ENCODE data around the gene ZNF844. TPM values are rescaled to one million over a fixed set of nuclear protein-coding genes. Genes with fewer than 3 reads are reported as not detected.
A peak's percentile ranks its signal among the peaks of the same experiment; 100 is the strongest.

The ZNF844 gene
- polyA plus RNA-seq, 1 donor (not counting 4 experiments of a cell fraction or from before 2014, with no cell fraction given) = 0.88 TPM

- Histone ChIP-seq H3K4me3 (ENCODE audit: control insufficient read depth in 2 of 3, extremely low read depth in 1 of 3, insufficient read depth in 2 of 3, low read depth in 1 of 3, low read length in 3 of 3) (peak overlapping the region; percentile 85 to 93 (median 90)), H3K4me2 (ENCODE audit: control insufficient read depth, extremely low read depth, insufficient read depth, low read depth, low read length) (peak overlapping the region; percentile 88), H3K9me1 (ENCODE audit: control insufficient read depth, extremely low read depth, insufficient read depth, low read length) (no peaks in the 10 kb centered on the region), H3K9me3 (ENCODE audit: control insufficient read depth, low read depth, low read length) (no peaks in the 10 kb centered on the region), H2AFZ (ENCODE audit: control insufficient read depth, low read length) (peak overlapping the region; percentile 98), H3K79me2 (ENCODE audit: control insufficient read depth, insufficient read depth, low read length) (peaks cover 2% of the 10 kb centered on the region), H3K36me3 (ENCODE audit: control insufficient read depth in 2 of 2, extremely low read depth in 1 of 2, insufficient read depth in 2 of 2, low read length in 2 of 2) (no peaks in the 10 kb centered on the region), H3K9ac (ENCODE audit: control insufficient read depth, extremely low read depth, insufficient read depth, low read length) (peak overlapping the region; percentile 84), H3K27me3 (ENCODE audit: control insufficient read depth, extremely low read depth, insufficient read depth, low read length) (no peaks in the 10 kb centered on the region), H4K20me1 (ENCODE audit: control insufficient read depth, extremely low read depth, insufficient read depth, low read length) (no peaks in the 10 kb centered on the region), H3K4me1 (ENCODE audit: control insufficient read depth, extremely low read depth, insufficient read depth, low read length) (peaks cover 4% of the 10 kb centered on the region), H3K27ac (ENCODE audit: control insufficient read depth, insufficient read depth, low read length) (no peak overlapping the region)
- FAIRE-seq (no peak), DNase-seq (ENCODE audit: low read depth, low spot score) (no peak)
- dilution Hi-C loops (cut with MboI; ENCODE audit: extremely low pct_ligation_motif_present, low sequenced_read_pairs) = no loop called here
- TF ChIP-seq EZH2 (IDR thresholded peaks at IDR 0.05; ENCODE audit: low read length) (no peak), CTCF (optimal IDR thresholded peaks at IDR 0.05 in 1 of 3, IDR thresholded peaks at IDR 0.05 in 1 of 3, conservative IDR thresholded peaks at IDR 0.05 in 1 of 3; ENCODE audit: extremely low read depth in 1 of 3, insufficient read depth in 2 of 3, low read length in 3 of 3) (no peak)
Observed at GRCh38 chr19:12034620-12035019, 29.9 kb upstream of the ZNF844 start.

- no peaks in the 10 kb centered on the region for H3K9me3 ChIP-seq (ENCODE audit: control insufficient read depth, low read depth, low read length)
- H3K4me1 ChIP-seq (ENCODE audit: control insufficient read depth, extremely low read depth, insufficient read depth, low read length) = peaks cover 4% of the 10 kb centered on the region
- DNase-seq (ENCODE audit: low read depth, low spot score) (peak; percentile 28), FAIRE-seq (peak; percentile 69)
- H3K36me3 ChIP-seq (ENCODE audit: control insufficient read depth in 2 of 2, extremely low read depth in 1 of 2, insufficient read depth in 2 of 2, low read length in 2 of 2) = no peaks in the 10 kb centered on the region
- H3K9me1 ChIP-seq (ENCODE audit: control insufficient read depth, extremely low read depth, insufficient read depth, low read length) = no peaks in the 10 kb centered on the region
- no peaks in the 10 kb centered on the region for H3K27me3 ChIP-seq (ENCODE audit: control insufficient read depth, extremely low read depth, insufficient read depth, low read length)
- TF ChIP-seq EZH2 (IDR thresholded peaks at IDR 0.05; ENCODE audit: low read length) = no peak
- no peak for TF ChIP-seq CTCF (optimal IDR thresholded peaks at IDR 0.05 in 1 of 3, IDR thresholded peaks at IDR 0.05 in 1 of 3, conservative IDR thresholded peaks at IDR 0.05 in 1 of 3; ENCODE audit: extremely low read depth in 1 of 3, insufficient read depth in 2 of 3, low read length in 3 of 3)
- peak within 1 kb of the TSS; percentile 98 for H2AFZ ChIP-seq (ENCODE audit: control insufficient read depth, low read length)
- H4K20me1 ChIP-seq (ENCODE audit: control insufficient read depth, extremely low read depth, insufficient read depth, low read length) = no peaks in the 10 kb centered on the region
- peak within 1 kb of the TSS; percentile 84 for H3K9ac ChIP-seq (ENCODE audit: control insufficient read depth, extremely low read depth, insufficient read depth, low read length)
- peak within 1 kb of the TSS; percentile 88 for H3K4me2 ChIP-seq (ENCODE audit: control insufficient read depth, extremely low read depth, insufficient read depth, low read depth, low read length)
- peaks cover 2% of the 10 kb centered on the region for H3K79me2 ChIP-seq (ENCODE audit: control insufficient read depth, insufficient read depth, low read length)
- H3K4me3 ChIP-seq (ENCODE audit: control insufficient read depth in 2 of 3, extremely low read depth in 1 of 3, insufficient read depth in 2 of 3, low read depth in 1 of 3, low read length in 3 of 3) = peak within 1 kb of the TSS; percentile 85 to 93 (median 90)
- H3K27ac ChIP-seq (ENCODE audit: control insufficient read depth, insufficient read depth, low read length) = peak within 1 kb of the TSS; percentile 56
- dilution Hi-C loops (cut with MboI; ENCODE audit: extremely low pct_ligation_motif_present, low sequenced_read_pairs) = no loop called here
Observed at GRCh38 chr19:12035220-12036172, 29.0 kb upstream of the ZNF844 start, which contains the start of gene ZNF433. ZNF433 (minus strand) TSS chr19:12035679; CDS start chr19:12035539, 140 bp downstream.
